ENCODE measurements around the gene SERPINH1. TPM values are rescaled to one million over a fixed set of nuclear protein-coding genes. Genes with fewer than 3 reads are reported as not detected.

Gene SERPINH1
- total RNA-seq, 1 experiment from 2014 or later, result 117 TPM

DNA sequence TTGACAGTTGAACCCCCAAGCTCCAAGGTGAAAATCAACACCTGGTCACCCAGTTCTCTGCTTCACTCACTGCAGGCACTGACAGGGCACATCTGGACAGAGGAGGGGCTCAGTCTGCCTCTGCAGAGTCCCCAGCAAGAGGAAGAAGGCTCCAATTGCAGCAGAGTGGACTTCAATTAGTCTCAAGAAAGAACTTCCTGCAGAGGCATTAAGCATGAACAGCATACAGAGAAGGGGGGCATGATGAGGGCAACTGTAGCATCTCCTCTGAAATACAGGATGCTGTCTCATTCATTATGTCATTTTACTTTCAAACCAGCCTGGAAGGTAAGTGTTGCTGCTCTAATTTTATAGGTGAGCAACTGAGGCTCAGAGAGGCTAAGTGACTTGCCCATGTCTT lies 47.5 kb upstream of the SERPINH1 start:
- no peaks in the 10 kb centered on the region for H4K20me1 ChIP-seq (ENCODE audit: low read length)
- ChIA-PET CTCF (no interaction called here), POLR2A (ENCODE audit: unreplicated experiment) (no interaction called here)
- H3K9ac ChIP-seq (ENCODE audit: low read length), result no peak overlapping the region
- TF ChIP-seq EZH2 (IDR thresholded peaks at IDR 0.05; ENCODE audit: low read length, unreplicated experiment) (no peak), EZH2phosphoT487 (IDR thresholded peaks at IDR 0.05; ENCODE audit: borderline replicate concordance, low read length) (no peak)
- TF ChIP-seq, protein P1, sequence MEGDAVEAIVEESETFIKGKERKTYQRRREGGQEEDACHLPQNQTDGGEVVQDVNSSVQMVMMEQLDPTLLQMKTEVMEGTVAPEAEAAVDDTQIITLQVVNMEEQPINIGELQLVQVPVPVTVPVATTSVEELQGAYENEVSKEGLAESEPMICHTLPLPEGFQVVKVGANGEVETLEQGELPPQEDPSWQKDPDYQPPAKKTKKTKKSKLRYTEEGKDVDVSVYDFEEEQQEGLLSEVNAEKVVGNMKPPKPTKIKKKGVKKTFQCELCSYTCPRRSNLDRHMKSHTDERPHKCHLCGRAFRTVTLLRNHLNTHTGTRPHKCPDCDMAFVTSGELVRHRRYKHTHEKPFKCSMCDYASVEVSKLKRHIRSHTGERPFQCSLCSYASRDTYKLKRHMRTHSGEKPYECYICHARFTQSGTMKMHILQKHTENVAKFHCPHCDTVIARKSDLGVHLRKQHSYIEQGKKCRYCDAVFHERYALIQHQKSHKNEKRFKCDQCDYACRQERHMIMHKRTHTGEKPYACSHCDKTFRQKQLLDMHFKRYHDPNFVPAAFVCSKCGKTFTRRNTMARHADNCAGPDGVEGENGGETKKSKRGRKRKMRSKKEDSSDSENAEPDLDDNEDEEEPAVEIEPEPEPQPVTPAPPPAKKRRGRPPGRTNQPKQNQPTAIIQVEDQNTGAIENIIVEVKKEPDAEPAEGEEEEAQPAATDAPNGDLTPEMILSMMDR (conservative IDR thresholded peaks at IDR 0.05; ENCODE audit: low read depth, low read length), result no peak
- DNase-seq (no peak), ATAC-seq (no peak)
- no TSS peak for BruUV-seq (replicated peaks)
- no peaks in the 10 kb centered on the region for H3K27me3 ChIP-seq (ENCODE audit: low read length)
- H3K9me2 ChIP-seq (replicated peaks; ENCODE audit: low read length), result no peaks in the 10 kb centered on the region
- no peak overlapping the region for H3K4me2 ChIP-seq (ENCODE audit: low read length)
- H3K27ac ChIP-seq (ENCODE audit: low read length), result no peak overlapping the region
- H3K36me3 ChIP-seq (ENCODE audit: low read depth, low read length), result no peaks in the 10 kb centered on the region
- peaks cover 10% of the 10 kb centered on the region for H3K4me1 ChIP-seq (ENCODE audit: insufficient read depth, low read length)
- no peak overlapping the region for H2AFZ ChIP-seq (ENCODE audit: low read length)
- no peaks in the 10 kb centered on the region for H3F3A ChIP-seq (ENCODE audit: low read length, unreplicated experiment)
- no peak overlapping the region for H3K4me3 ChIP-seq (ENCODE audit: low read length)
- intact Hi-C loops (cut with micrococcal nuclease), result no loop called here
- H3K9me3 ChIP-seq (ENCODE audit: low read length), result no peaks in the 10 kb centered on the region
- H3K79me2 ChIP-seq (ENCODE audit: low read length), result no peaks in the 10 kb centered on the region

DNA sequence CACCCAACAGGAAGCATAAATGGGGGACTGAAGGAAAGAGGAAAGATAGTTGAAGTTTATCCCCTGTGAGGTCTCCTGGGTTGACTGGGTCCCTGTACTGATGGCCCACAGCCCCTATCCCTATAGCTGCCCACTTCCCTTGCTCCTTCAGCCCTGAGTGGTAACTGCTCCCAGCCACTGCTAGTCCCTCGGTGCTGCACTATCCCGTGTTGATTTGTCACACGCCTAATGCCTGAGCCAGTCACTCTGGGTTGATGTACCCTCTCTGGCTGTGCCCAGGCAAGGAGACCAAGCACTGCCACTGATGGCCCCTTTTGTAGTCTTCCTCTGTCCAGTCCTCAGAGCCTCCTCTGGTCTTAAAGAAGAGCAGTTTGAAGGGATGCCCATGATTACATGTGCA lies 45.9 kb upstream of the SERPINH1 start:
- H3K27ac ChIP-seq (ENCODE audit: low read length), result no peak overlapping the region
- intact Hi-C loops (cut with micrococcal nuclease), result no loop called here
- peaks cover 10% of the 10 kb centered on the region for H3K4me1 ChIP-seq (ENCODE audit: insufficient read depth, low read length)
- TF ChIP-seq, protein P1 (conservative IDR thresholded peaks at IDR 0.05; ENCODE audit: low read depth, low read length), result no peak
- TF ChIP-seq EZH2 (IDR thresholded peaks at IDR 0.05; ENCODE audit: low read length, unreplicated experiment) (no peak), EZH2phosphoT487 (IDR thresholded peaks at IDR 0.05; ENCODE audit: borderline replicate concordance, low read length) (no peak)
- POLR2A ChIA-PET (ENCODE audit: unreplicated experiment), result no interaction called here
- BruUV-seq (replicated peaks), result no TSS peak
- H3K9me3 ChIP-seq (ENCODE audit: low read length), result no peaks in the 10 kb centered on the region
- DNase-seq (no peak), ATAC-seq (no peak)
- no peaks in the 10 kb centered on the region for H4K20me1 ChIP-seq (ENCODE audit: low read length)
- H2AFZ ChIP-seq (ENCODE audit: low read length), result no peak overlapping the region
- no peaks in the 10 kb centered on the region for H3F3A ChIP-seq (ENCODE audit: low read length, unreplicated experiment)
- no peaks in the 10 kb centered on the region for H3K36me3 ChIP-seq (ENCODE audit: low read depth, low read length)
- no peaks in the 10 kb centered on the region for H3K9me2 ChIP-seq (replicated peaks; ENCODE audit: low read length)
- CTCF ChIA-PET, result no interaction called here
- no peak overlapping the region for H3K4me3 ChIP-seq (ENCODE audit: low read length)
- no peaks in the 10 kb centered on the region for H3K79me2 ChIP-seq (ENCODE audit: low read length)
- H3K4me2 ChIP-seq (ENCODE audit: low read length), result no peak overlapping the region
- no peaks in the 10 kb centered on the region for H3K27me3 ChIP-seq (ENCODE audit: low read length)
- H3K9ac ChIP-seq (ENCODE audit: low read length), result no peak overlapping the region

DNA sequence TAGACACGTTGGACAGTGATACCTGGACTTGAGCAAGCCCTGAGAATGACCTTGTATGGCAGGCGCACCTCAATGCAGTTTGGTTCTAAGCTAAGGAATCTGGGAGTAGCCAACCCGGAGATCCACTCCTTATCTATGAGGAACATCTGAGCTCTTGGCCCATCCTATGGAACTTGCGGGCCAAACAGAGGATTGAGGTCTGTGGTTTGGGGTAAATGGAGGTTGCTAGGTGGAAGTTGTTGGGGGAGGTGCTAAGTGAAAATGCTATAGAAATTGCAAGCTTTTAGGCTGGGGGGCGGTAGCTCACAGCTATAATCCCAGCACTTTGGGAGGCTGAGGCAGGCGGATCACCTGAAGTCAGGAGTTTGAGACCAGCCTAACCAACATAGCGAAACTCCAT lies 45.2 kb upstream of the SERPINH1 start:
- no peaks in the 10 kb centered on the region for H3K9me2 ChIP-seq (replicated peaks; ENCODE audit: low read length)
- H3K4me2 ChIP-seq (ENCODE audit: low read length), result no peak overlapping the region
- H3K27ac ChIP-seq (ENCODE audit: low read length), result no peak overlapping the region
- no TSS peak for BruUV-seq (replicated peaks)
- no peak overlapping the region for H3K4me3 ChIP-seq (ENCODE audit: low read length)
- CTCF ChIA-PET, result no interaction called here
- intact Hi-C loops (cut with micrococcal nuclease), result no loop called here
- no peak overlapping the region for H3K9ac ChIP-seq (ENCODE audit: low read length)
- POLR2A ChIA-PET (ENCODE audit: unreplicated experiment), result no interaction called here
- H3K36me3 ChIP-seq (ENCODE audit: low read depth, low read length), result no peaks in the 10 kb centered on the region
- ATAC-seq, result no peak
- no peaks in the 10 kb centered on the region for H3K27me3 ChIP-seq (ENCODE audit: low read length)
- no peaks in the 10 kb centered on the region for H4K20me1 ChIP-seq (ENCODE audit: low read length)
- DNase-seq, result no peak
- H3K9me3 ChIP-seq (ENCODE audit: low read length), result no peaks in the 10 kb centered on the region
- H3K79me2 ChIP-seq (ENCODE audit: low read length), result no peaks in the 10 kb centered on the region
- TF ChIP-seq, protein P1 (conservative IDR thresholded peaks at IDR 0.05; ENCODE audit: low read depth, low read length), result no peak
- no peak for TF ChIP-seq EZH2 (IDR thresholded peaks at IDR 0.05; ENCODE audit: low read length, unreplicated experiment)
- no peak for TF ChIP-seq EZH2phosphoT487 (IDR thresholded peaks at IDR 0.05; ENCODE audit: borderline replicate concordance, low read length)
- H3F3A ChIP-seq (ENCODE audit: low read length, unreplicated experiment), result no peaks in the 10 kb centered on the region
- H3K4me1 ChIP-seq (ENCODE audit: insufficient read depth, low read length), result peaks cover 10% of the 10 kb centered on the region
- H2AFZ ChIP-seq (ENCODE audit: low read length), result no peak overlapping the region
